Esophagus muscularis mucosa (tissue), 4 donors: ENCODE results near the gene TXNDC16. TPM values are rescaled to one million over a fixed set of nuclear protein-coding genes. Genes with fewer than 3 reads are reported as not detected.

Experiments
- DNase-seq: peaks from one replicate; pipeline ENCODE4 v3.0.0-alpha.2; 2017; ENCODE audit errors: extremely low spot score
- H3K27ac ChIP-seq, 4 donors: fragments of 200-600 bp; sonication (generic); replicated peaks in 1 of 4; 1 replicate in 3 of 4; 2 replicates in 1 of 4; pipeline ENCODE4 v1.5.1; 2016 to 2019; ENCODE audit warnings: mild to moderate bottlenecking in 1 of 4
- H3K27me3 ChIP-seq, 4 donors: fragments of 200-600 bp; sonication (generic); one replicate each; pipeline versions ENCODE4 v1.5.1 to v1.6.0; 2016 to 2019
- H3K36me3 ChIP-seq, 4 donors: fragments of 200-600 bp; sonication (generic); one replicate each; pipeline ENCODE4 v1.5.1; 2016 to 2019
- H3K4me1 ChIP-seq, 4 donors: fragments of 200-600 bp; sonication (generic); one replicate each; pipeline ENCODE4 v1.5.1; 2016 to 2019
- H3K4me3 ChIP-seq, 4 donors: fragments of 200-600 bp; sonication (generic); 1 replicate in 2 of 4; 2 replicates in 2 of 4; pipeline ENCODE4 v1.5.1; 2016 to 2019; ENCODE audit warnings: mild to moderate bottlenecking in 4 of 4, moderate library complexity in 1 of 4
- H3K9me3 ChIP-seq, 4 donors: fragments of 200-600 bp; sonication (generic); 1 replicate in 3 of 4; 2 replicates in 1 of 4; pipeline ENCODE4 v1.5.1; 2016 to 2019
- CTCF ChIP-seq, 3 experiments: fragments of 200-600 bp in 2 of 3; fragments of 450-650 bp in 1 of 3; sonication (generic) in 2 of 3; IDR thresholded peaks; one replicate each; pipeline ENCODE4 v1.5.1; 2017 to 2019; ENCODE audit warnings: antibody characterized with exemption in 3 of 3, mild to moderate bottlenecking in 2 of 3, moderate library complexity in 1 of 3
- EP300 ChIP-seq: sonication (generic); formaldehyde crosslinking; IDR thresholded peaks from one replicate; pipeline ENCODE4 v1.6.1; 2017; ENCODE audit warnings: antibody characterized with exemption
- POLR2A ChIP-seq: fragments of 450-650 bp; IDR thresholded peaks from one replicate; pipeline ENCODE4 v1.6.1; 2017; ENCODE audit warnings: antibody characterized with exemption, moderate library complexity, mild to moderate bottlenecking, low read depth
- POLR2AphosphoS5 ChIP-seq, 2 donors: sonication (generic); formaldehyde crosslinking; IDR thresholded peaks; one replicate each; pipeline ENCODE4 v1.6.1; 2017; ENCODE audit warnings: antibody characterized with exemption in 2 of 2
- WGBS: methylation state at CpG from one replicate; pipeline ENCODE4 v1.1.5; 2018; 5-methylcytosine and 5-hydroxymethylcytosine counted together
- intact Hi-C: fragments of 100-400 bp; cut with DNase I; formaldehyde crosslinking; loops from one replicate; pipeline ENCODE4 v1.15.1; 2023
- total RNA-seq, 4 donors: library from RNA; depleted of rRNA; stranded (reverse); fragments of >200 nt; gene quantifications; one replicate each; pipeline versions ENCODE4 v1.1.0 to v1.2.1, GENCODE V29; 2016

Gene TXNDC16
- total RNA-seq, 4 donors from 2014 or later, result 6.5 to 12.5 (median 11.8) TPM

DNA sequence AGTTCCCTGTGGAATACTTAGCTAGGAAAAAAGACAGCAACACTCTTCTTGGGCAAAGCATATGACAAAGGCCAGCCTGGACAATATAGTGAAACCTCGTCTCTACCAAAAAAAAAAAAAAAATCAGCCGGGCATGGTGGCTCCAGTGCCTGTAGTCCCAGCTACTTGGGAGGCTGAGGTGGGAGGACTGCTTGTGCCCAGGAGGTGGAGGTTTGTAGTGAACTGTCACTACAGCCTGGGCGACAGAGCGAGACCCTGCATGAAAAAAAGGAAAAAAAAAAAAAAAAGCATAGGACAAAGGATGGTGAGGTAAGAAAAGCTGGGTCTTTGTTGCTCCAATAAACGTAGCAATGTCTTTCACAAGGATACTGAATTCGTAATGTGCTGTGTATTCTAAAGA lies 1.1 kb downstream of the TXNDC16 start:
- Histone ChIP-seq H3K36me3 (no peaks in the 10 kb centered on the region), H3K9me3 (no peaks in the 10 kb centered on the region), H3K4me1 (peaks cover 17 to 34% (median 28%) of the 10 kb centered on the region in 4 donors), H3K27me3 (no peaks in the 10 kb centered on the region), H3K4me3 (peak overlapping the region; percentile 74 to 91 (median 82)), H3K27ac (peak overlapping the region; percentile 86 to 96 (median 94))
- WGBS, result 51% methylated on average over 5 of the region's 6 CpGs
- TF ChIP-seq POLR2A (no peak), EP300 (no peak), CTCF (IDR thresholded peaks at IDR 0.05) (no peak), POLR2AphosphoS5 (IDR thresholded peaks at IDR 0.05) (no peak)
- intact Hi-C loops, result loop anchor here (5.0 kb wide), 2 partner anchors 141 to 601 kb away; partner anchors contain the start of gene DDHD1
- no peak for DNase-seq

DNA sequence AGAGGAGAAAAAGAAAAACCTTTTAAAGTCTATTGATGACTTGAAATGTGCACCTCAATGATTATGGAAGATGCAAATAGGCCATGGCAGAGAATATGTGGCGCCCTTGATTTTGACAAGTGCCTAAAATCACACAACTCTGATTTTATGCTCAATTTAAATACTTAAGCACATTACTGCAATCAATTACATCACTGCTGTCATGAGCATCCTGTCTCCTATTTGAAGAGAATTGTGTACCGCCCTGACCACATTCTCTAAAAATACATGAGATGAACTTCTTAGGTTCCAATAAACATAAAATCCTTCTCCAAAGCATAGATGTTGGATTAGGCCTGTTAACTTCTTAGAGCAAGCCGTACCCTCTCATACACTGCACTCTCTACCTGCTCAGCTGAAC lies 1.6 kb downstream of the TXNDC16 start:
- no peaks in the 10 kb centered on the region for H3K36me3 ChIP-seq
- H3K4me1 ChIP-seq, result peaks cover 17 to 34% (median 28%) of the 10 kb centered on the region in 4 donors
- H3K27me3 ChIP-seq, result no peaks in the 10 kb centered on the region
- intact Hi-C loops, result loop anchor here (5.0 kb wide), 2 partner anchors 142 to 602 kb away; partner anchors contain the start of gene DDHD1
- no peak overlapping the region for H3K4me3 ChIP-seq
- DNase-seq, result no peak
- peak overlapping the region in 3 of 4 donors; percentile 92 to 96 (median 95) for H3K27ac ChIP-seq
- WGBS, result 92% methylated on average over 3 of the region's 3 CpGs
- TF ChIP-seq POLR2AphosphoS5 (IDR thresholded peaks at IDR 0.05) (no peak), CTCF (IDR thresholded peaks at IDR 0.05) (no peak), EP300 (no peak), POLR2A (no peak)
- H3K9me3 ChIP-seq, result no peaks in the 10 kb centered on the region

DNA sequence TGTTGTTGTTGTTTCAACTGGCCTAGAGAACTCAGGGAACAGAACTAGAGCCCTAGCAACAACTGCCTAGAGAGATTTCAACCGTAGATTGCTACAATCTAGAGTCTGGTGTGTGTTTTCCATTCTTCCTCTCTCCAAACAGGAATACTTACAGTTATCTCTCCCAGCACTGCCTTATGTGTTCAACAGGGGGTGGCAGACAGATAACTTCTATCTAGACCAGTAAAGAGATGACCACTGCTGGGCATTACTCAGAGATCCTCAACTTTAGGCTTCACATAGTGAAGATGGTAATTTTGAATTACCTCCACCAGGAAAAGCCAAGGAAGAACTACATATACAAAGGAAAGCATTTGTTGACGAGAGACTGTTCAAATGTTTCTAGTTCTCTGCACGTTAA lies 4.8 kb downstream of the TXNDC16 start:
- intact Hi-C loops, result no loop called here
- WGBS, result 93% methylated on average over 3 of the region's 3 CpGs
- Histone ChIP-seq H3K4me1 (peaks cover 9 to 22% (median 15%) of the 10 kb centered on the region in 4 donors), H3K9me3 (no peaks in the 10 kb centered on the region), H3K36me3 (no peaks in the 10 kb centered on the region), H3K4me3 (no peak overlapping the region), H3K27ac (no peak overlapping the region), H3K27me3 (no peaks in the 10 kb centered on the region)
- TF ChIP-seq EP300, result no peak
- TF ChIP-seq POLR2A, result no peak
- no peak for TF ChIP-seq CTCF (IDR thresholded peaks at IDR 0.05)
- no peak for TF ChIP-seq POLR2AphosphoS5 (IDR thresholded peaks at IDR 0.05)
- no peak for DNase-seq

DNA sequence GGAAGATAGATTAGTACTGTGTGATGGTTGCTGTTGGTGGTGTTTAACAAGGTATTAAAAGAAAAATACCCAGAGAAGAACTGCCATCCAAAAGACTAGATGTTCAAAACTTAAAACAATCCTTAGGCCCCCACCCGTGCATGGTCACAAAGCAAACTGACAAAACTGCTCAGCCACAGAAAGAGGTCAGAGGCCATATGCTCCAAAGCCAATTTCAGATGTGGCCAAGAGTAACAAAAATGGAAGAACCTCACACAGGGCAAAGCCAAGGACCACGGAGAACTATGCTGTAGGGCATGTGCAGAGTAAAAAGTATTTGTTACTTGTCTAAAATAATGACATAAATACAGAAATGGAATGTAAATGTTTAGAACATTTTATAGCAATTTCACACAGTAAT lies 5.3 kb downstream of the TXNDC16 start:
- H3K36me3 ChIP-seq, result no peaks in the 10 kb centered on the region
- TF ChIP-seq POLR2AphosphoS5 (IDR thresholded peaks at IDR 0.05), result no peak
- H3K27me3 ChIP-seq, result no peaks in the 10 kb centered on the region
- WGBS, result 71% methylated on average over 2 of the region's 2 CpGs
- DNase-seq, result no peak
- H3K9me3 ChIP-seq, result no peaks in the 10 kb centered on the region
- intact Hi-C loops, result no loop called here
- H3K4me3 ChIP-seq, result no peak overlapping the region
- no peak overlapping the region for H3K27ac ChIP-seq
- peaks cover 9 to 22% (median 15%) of the 10 kb centered on the region in 4 donors for H3K4me1 ChIP-seq

DNA sequence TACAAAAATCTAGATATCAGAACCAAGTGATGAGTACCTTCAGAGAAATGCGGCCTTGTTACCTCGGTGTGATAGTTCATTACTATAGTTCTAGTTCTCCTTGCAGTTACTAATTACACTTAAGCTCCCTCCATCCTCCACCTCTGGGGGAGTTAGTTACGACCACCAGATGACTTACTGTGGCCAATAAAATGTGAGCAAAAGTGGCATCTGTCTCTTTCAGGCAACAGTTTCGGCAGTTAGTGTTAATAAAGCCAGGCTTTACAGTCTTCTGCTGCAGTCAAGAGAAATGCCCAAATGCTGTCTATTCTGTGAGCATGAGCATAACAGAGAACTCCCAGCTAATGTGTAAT lies 6.0 kb downstream of the TXNDC16 start:
- peaks cover 0 to 4% (median 0%) of the 10 kb centered on the region in 4 donors for H3K36me3 ChIP-seq
- peaks cover 9 to 18% (median 12%) of the 10 kb centered on the region in 4 donors for H3K4me1 ChIP-seq
- no peaks in the 10 kb centered on the region for H3K27me3 ChIP-seq
- TF ChIP-seq EP300 (no peak), POLR2AphosphoS5 (IDR thresholded peaks at IDR 0.05) (no peak), POLR2A (no peak), CTCF (IDR thresholded peaks at IDR 0.05) (no peak)
- no peak overlapping the region for H3K27ac ChIP-seq
- intact Hi-C loops, result no loop called here
- H3K9me3 ChIP-seq, result no peaks in the 10 kb centered on the region
- 94% methylated on average over 4 of the region's 4 CpGs for WGBS
- DNase-seq, result no peak
- H3K4me3 ChIP-seq, result no peak overlapping the region
